ENCODE data around the gene SERPINA12. TPM values are rescaled to one million over a fixed set of nuclear protein-coding genes. Genes with fewer than 3 reads are reported as not detected.
"Not testable (repeated sequence)": the region's sequence is repeated elsewhere in the genome, so short reads cannot be mapped to it uniquely, and the experiment has no call there.

The SERPINA12 gene
- total and polyA plus RNA-seq, 9 donors = not detected

GRCh38 chr14:94517248-94517640 is 8.0 kb upstream of the SERPINA12 start:
- intact Hi-C loops (cut with DNase I) = no loop called here

GRCh38 chr14:94515856-94516255 is 6.6 kb upstream of the SERPINA12 start:
- 78 to 89% (median 85%) methylated on average over 6 of the region's 6 CpGs for WGBS, 3 donors
- H3K4me1 ChIP-seq (ENCODE audit: insufficient read depth) = no peaks in the 10 kb centered on the region
- intact Hi-C loops (cut with DNase I) = no loop called here
- H3K4me3 ChIP-seq = no peak overlapping the region
- H3K27ac ChIP-seq = no peak overlapping the region
- no peaks in the 10 kb centered on the region for H3K36me3 ChIP-seq
- no peaks in the 10 kb centered on the region for H3K9me3 ChIP-seq
- no peak for DNase-seq
- H3K27me3 ChIP-seq = no peaks in the 10 kb centered on the region
- TF ChIP-seq, protein P1, sequence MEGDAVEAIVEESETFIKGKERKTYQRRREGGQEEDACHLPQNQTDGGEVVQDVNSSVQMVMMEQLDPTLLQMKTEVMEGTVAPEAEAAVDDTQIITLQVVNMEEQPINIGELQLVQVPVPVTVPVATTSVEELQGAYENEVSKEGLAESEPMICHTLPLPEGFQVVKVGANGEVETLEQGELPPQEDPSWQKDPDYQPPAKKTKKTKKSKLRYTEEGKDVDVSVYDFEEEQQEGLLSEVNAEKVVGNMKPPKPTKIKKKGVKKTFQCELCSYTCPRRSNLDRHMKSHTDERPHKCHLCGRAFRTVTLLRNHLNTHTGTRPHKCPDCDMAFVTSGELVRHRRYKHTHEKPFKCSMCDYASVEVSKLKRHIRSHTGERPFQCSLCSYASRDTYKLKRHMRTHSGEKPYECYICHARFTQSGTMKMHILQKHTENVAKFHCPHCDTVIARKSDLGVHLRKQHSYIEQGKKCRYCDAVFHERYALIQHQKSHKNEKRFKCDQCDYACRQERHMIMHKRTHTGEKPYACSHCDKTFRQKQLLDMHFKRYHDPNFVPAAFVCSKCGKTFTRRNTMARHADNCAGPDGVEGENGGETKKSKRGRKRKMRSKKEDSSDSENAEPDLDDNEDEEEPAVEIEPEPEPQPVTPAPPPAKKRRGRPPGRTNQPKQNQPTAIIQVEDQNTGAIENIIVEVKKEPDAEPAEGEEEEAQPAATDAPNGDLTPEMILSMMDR (IDR thresholded peaks at IDR 0.05) = no peak
- TF ChIP-seq POLR2A (IDR thresholded peaks at IDR 0.05) = no peak
- TF ChIP-seq EP300 (IDR thresholded peaks at IDR 0.05) = no peak

More at GRCh38 chr14:94517248-94517640, 8.0 kb upstream of the SERPINA12 start:
- TF ChIP-seq EP300 (IDR thresholded peaks at IDR 0.05) (no peak), POLR2A (IDR thresholded peaks at IDR 0.05) (no peak)
- TF ChIP-seq, protein P1 (IDR thresholded peaks at IDR 0.05) = no peak
- no peak overlapping the region for H3K27ac ChIP-seq
- H3K4me3 ChIP-seq = no peak overlapping the region
- no peaks in the 10 kb centered on the region for H3K27me3 ChIP-seq
- WGBS, 3 donors = 59 to 69% (median 63%) methylated on average over 10 of the region's 10 CpGs
- no peaks in the 10 kb centered on the region for H3K36me3 ChIP-seq
- H3K4me1 ChIP-seq (ENCODE audit: insufficient read depth) = no peaks in the 10 kb centered on the region
- no peaks in the 10 kb centered on the region for H3K9me3 ChIP-seq
- DNase-seq = no peak

- DNase-seq = no peak
- WGBS, 3 donors = 70 to 73% (median 72%) methylated on average over 9 of the region's 9 CpGs
- no peaks in the 10 kb centered on the region for H3K27me3 ChIP-seq
- H3K9me3 ChIP-seq = no peaks in the 10 kb centered on the region
- H3K4me1 ChIP-seq (ENCODE audit: insufficient read depth) = no peaks in the 10 kb centered on the region
- intact Hi-C loops (cut with DNase I) = no loop called here
- TF ChIP-seq, protein P1 (IDR thresholded peaks at IDR 0.05) = no peak
- TF ChIP-seq POLR2A (IDR thresholded peaks at IDR 0.05) = no peak
- no peak for TF ChIP-seq EP300 (IDR thresholded peaks at IDR 0.05)
- H3K36me3 ChIP-seq = no peaks in the 10 kb centered on the region
- H3K27ac ChIP-seq = no peak overlapping the region
- H3K4me3 ChIP-seq = no peak overlapping the region
Observed at GRCh38 chr14:94515426-94515825, 6.2 kb upstream of the SERPINA12 start.

- H3K27ac ChIP-seq = no peak overlapping the region
- intact Hi-C loops (cut with DNase I) = no loop called here
- no peaks in the 10 kb centered on the region for H3K36me3 ChIP-seq
- TF ChIP-seq EP300 (IDR thresholded peaks at IDR 0.05) (no peak), POLR2A (IDR thresholded peaks at IDR 0.05) (no peak)
- TF ChIP-seq, protein P1 (IDR thresholded peaks at IDR 0.05) = no peak
- H3K4me1 ChIP-seq (ENCODE audit: insufficient read depth) = no peaks in the 10 kb centered on the region
- no peak for DNase-seq
- H3K27me3 ChIP-seq = no peaks in the 10 kb centered on the region
- H3K9me3 ChIP-seq = no peaks in the 10 kb centered on the region
- WGBS, 3 donors = 82 to 88% (median 87%) methylated on average over 7 of the region's 7 CpGs
- no peak overlapping the region for H3K4me3 ChIP-seq
Observed at GRCh38 chr14:94514351-94514750, 5.1 kb upstream of the SERPINA12 start.

DNA sequence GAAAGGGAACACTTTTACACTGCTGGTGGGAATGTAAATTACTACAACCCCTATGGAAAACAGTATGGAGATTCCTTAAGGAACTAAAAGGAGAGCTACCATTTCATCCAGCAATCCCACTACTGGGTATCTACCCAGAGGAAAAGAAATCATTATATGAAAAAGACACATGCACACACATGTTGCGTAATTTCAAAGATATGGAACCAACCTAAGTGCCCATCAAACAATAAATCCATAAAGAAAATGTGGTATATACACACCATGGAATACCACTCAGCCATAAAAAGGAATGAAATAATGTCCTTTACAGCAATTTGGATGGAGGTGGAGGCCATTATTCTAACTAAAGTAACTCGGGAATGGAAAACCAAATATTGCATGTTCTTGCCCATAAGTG is 1.2 kb upstream of the SERPINA12 start:
- DNase-seq; H3K9me3 ChIP-seq; H3K4me3 ChIP-seq; intact Hi-C loops (cut with DNase I); H3K27ac ChIP-seq; H3K4me1 ChIP-seq (ENCODE audit: insufficient read depth); H3K36me3 ChIP-seq; H3K27me3 ChIP-seq: not testable (repeated sequence)
- 71 to 78% (median 74%) methylated on average over 2 of the region's 2 CpGs for WGBS, 3 donors

All from ovary (tissue), 9 donors.